CD1c-positive myeloid dendritic cell (primary cell): Measurements from ENCODE around the gene BRI3BP.
A peak's percentile ranks its signal among the peaks of the same experiment; 100 is the strongest.
"Not testable (repeated sequence)": the region's sequence is repeated elsewhere in the genome, so short reads cannot be mapped to it uniquely, and the experiment has no call there.

Source experiments
- DNase-seq: peaks from one replicate; pipeline ENCODE4 v3.0.0-alpha.2; 2016; ENCODE audit errors: extremely low spot score

Gene BRI3BP

DNA sequence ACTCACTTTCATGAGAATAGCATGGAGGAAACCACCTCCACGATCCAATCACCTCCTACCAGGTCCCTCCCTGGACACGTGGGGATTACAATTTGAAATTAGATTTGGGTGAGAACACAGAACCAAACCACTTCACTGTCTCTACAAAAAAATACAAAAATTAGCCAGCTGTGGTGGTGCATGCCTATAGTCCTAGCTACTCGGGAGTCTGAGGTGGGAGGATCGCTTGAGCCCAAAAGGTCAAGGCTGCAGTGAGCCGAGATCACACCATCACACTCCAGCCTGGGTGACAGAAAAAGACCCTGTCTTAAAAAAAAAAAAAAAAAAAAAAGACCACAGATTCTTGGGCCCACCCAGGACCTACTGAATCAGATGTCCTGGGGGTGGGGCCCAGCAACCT, 28.3 kb downstream of the BRI3BP start:
- DNase-seq, result no peak

DNA sequence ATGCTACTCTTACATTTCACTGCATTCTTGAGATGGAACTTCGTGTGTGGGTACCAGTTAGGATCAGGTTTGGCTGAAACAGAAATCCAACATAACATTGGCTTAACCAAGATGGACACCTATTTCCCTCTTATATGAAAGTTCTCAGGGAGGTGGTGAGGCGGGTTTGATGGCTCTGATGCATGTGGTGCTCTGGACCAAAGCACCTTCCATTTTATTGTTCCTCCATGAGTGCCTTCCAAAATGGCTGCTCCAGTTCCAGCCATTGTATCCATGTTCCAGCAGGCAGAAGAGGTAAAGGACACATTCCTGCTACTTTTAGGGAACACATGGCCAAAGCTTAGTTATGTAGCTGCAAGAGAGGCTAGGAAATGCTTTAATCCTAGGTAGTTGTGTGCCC, 29.6 kb downstream of the BRI3BP start:
- no peak for DNase-seq

DNA sequence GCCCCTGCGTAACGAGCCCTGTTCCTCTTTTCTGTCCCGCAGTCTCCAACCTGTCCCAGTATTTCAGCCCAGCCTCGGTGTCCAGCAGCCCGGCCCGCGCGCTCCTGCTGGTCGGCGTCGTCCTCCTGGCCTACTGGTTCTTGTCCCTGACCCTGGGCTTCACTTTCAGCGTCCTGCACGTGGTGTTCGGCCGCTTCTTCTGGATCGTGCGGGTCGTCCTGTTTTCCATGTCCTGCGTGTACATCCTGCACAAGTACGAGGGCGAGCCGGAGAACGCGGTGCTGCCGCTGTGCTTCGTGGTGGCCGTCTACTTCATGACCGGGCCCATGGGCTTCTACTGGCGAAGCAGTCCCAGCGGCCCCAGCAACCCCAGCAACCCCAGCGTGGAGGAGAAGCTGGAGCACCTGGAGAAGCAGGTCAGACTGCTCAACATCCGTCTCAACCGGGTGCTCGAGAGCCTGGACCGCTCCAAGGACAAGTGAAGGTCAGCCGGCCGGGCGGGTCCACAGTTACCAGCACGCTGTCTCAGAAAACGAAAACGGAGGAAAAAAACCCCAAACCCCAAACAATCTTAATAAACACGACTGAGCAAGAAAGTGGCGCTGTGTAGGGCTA, 31.6 kb downstream of the BRI3BP start:
- no peak for DNase-seq

DNA sequence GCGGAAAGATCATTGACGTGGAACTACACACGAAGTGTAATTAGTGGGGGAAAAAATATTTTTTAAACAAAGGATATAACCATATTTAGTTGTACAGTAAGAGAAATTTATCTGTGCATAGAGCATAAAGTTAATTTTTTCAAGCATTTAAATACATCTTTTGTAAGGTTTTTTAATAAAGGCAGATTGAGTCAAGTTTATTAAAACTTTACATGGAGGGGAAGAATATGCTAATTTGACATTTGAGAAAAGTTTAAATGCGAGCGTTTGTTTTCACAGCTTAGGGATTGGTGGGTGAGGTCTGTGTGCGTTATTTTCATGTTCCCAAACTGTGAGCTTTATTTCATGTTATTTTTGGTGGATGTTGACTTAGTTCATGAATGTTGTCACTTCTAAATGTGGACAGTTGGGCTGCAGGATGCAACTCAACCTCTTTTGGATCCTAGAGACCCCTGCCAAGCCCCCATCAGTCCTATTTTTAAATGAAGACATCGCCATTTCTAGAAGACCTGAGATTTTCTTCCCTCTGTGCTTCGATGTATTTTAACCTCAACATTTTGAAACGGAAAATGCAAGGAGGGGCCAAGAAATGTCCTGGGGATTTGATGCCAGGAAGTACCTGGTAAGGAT, 32.3 kb downstream of the BRI3BP start:
- DNase-seq, result no peak

GRCh38 chr12:125028106-125028505, 34.7 kb downstream of the BRI3BP start:
- no peak for DNase-seq

GRCh38 chr12:125029761-125030358, 36.4 kb downstream of the BRI3BP start:
- DNase-seq, result no peak

GRCh38 chr12:125031471-125031870, 38.0 kb downstream of the BRI3BP start:
- DNase-seq, result not testable (repeated sequence)

GRCh38 chr12:125032466-125033152, 39.2 kb downstream of the BRI3BP start:
- DNase-seq, result no peak

- no peak for DNase-seq
Measured at GRCh38 chr12:125033288-125033687, 39.8 kb downstream of the BRI3BP start.

GRCh38 chr12:125038976-125039625, 45.7 kb downstream of the BRI3BP start:
- DNase-seq, result no peak

DNA sequence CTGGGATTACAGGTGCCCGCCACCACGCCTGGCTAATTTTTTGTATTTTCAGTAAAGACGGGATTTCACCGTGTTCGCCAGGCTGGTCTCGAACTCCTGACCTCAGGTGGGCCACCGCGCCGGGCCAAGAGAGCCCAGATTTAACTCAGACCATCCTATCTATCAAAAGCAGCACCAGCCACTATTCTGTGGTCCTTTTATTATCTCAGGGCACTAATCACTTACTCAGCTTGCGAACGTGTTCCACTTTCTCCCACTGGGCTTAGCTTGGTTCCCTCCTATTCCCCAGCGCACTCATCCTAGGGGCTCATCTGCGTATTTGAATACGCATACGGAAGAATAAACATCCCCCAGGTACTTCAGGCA, 55.6 kb downstream of the BRI3BP start:
- no peak for DNase-seq

DNA sequence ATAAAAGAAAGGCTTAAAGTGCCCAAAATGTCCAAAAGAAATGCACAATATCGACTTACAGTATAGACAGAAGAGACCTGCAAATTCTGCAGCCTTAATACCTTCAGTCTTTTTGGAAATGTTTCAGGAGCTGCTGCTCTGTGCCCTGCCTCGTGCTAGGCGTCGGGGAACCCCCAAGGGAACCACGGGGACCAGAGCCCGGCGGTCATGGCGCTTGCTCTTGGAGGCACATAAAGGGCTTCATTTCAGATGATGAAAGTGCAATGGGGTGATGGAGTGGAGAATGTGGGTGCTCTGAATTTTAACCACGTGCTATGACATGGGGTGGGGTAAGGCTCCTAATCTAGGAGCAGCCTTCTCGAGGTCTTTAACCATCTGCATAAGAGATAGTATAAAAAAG, 57.0 kb downstream of the BRI3BP start:
- no peak for DNase-seq

- DNase-seq, result no peak
Measured at GRCh38 chr12:125050868-125051267, 57.4 kb downstream of the BRI3BP start.

GRCh38 chr12:125053821-125054220, 60.4 kb downstream of the BRI3BP start:
- no peak for DNase-seq

- no peak for DNase-seq
Measured at GRCh38 chr12:125055591-125055990, 62.1 kb downstream of the BRI3BP start.

DNA sequence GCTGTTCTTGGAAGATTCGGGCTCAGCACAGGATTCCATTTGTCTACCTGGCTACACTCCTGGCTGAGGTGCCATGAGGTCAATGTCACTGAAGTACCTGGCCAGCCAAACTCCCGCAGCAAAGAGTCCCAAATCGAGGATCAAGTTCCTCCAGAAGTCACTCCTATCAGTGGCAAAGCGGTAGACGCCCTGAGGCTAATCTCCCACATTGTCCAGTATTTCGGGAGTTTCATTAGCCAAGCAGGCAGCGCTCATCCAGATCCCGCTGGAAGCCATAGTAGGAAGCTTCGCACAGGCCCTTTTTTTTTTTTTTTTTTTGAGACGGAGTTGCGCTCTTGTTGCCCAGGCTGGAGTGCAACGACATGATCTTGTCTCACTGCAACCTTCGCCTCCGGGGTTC, 62.9 kb downstream of the BRI3BP start:
- DNase-seq, result no peak

DNA sequence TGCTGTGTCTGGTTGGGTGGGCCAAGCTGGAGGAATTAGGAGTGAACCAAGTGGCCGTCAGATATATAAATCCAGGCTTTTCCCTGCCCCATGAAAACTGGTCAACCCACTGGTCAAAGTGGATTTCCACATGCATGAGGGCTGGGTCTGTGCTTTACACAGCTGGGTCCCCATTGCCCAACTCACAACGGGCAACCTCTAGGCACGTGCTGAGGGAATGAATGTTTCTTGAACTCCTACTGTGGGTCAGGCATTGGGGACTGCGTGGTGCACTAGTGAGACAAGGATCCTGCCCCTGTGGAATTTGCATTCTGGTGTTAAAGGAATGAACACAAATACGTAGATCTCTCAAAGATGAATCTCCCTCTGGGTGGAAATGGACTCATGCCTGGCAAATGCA, 64.3 kb downstream of the BRI3BP start:
- DNase-seq, result no peak

DNA sequence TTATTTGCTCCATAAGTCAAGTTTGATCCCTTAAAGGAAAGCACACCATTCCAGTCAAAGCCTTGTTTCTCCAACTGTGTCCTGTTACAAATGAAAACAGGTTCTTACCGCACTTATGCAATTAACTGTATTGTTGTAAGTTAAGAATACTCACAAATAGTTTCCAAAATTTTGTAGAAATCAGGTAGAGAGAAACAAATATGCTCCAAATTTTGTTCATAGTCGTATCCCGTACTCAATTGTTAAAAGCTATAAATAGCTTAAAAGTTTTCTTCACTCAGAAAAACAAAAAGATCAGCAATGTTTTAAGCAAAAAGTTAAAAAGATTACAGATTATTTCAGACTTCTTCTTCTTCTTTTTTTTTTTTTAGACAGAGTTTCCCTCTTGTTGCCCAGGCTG, 67.8 kb downstream of the BRI3BP start:
- no peak for DNase-seq

DNA sequence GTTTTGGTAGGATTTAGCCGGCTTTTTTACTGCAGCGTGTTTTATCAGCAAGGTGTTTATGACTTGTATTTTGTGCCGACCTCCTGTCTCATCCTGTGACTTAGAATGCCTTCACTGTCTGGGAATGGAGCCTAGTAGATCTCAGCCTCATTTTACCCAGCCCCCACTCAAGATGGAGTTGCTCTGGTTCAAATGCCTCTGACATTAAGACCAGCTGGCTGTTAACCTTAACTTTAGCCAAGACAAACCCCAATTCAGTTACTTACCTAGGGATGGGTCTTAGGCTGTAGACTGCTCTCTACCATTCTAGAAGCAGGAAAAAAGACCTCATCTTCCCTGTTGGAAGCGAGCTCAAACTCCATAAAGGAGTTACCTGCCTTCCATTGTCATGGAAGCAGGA, 70.1 kb downstream of the BRI3BP start:
- not testable (repeated sequence) for DNase-seq

- DNase-seq, result no peak
Measured at GRCh38 chr12:125064492-125064891, 71.0 kb downstream of the BRI3BP start.

GRCh38 chr12:125065021-125065918, 71.8 kb downstream of the BRI3BP start, which contains the start of gene AACS:
AACS (plus strand) TSS chr12:125065435; CDS start chr12:125065585, 150 bp downstream.
- DNase-seq, result peak; percentile 84
